Caco-2 (cell line): ENCODE measurements around the gene DARS1. TPM values are rescaled to one million over a fixed set of nuclear protein-coding genes. Genes with fewer than 3 reads are reported as not detected.

Experiments
- BruUV-seq: library from RNA; stranded (reverse); fragments of 400-500 nt; replicated peaks from 2 replicates; lab custom pipeline; 2021; lab: Mats Ljungman, UMichigan
- CTCF ChIA-PET: fragments of 300-600 bp; sonication (Branson Sonifier 250); formaldehyde crosslinking; loops from one replicate; lab custom pipeline; 2022; ENCODE audit warnings: antibody characterized with exemption; lab: Charles Lee
- POLR2A ChIA-PET: fragments of 300-600 bp; sonication (Branson Sonifier 250); formaldehyde crosslinking; loops from one replicate; lab custom pipeline; 2022; ENCODE audit warnings: antibody characterized with exemption; lab: Charles Lee
- DNase-seq, 2 experiments: peaks; one replicate each; pipeline versions ENCODE4 v3.0.0 to v3.0.0-alpha.2; 2020 to 2022
- H3K27me3 ChIP-seq: replicated peaks from 2 replicates; pipeline ENCODE4 v1.6.0; 2011; ENCODE audit warnings: low read length; ENCODE audit not compliant: control insufficient read depth, insufficient read depth
- H3K36me3 ChIP-seq: 2 replicates; pipeline ENCODE4 v1.5.1; 2011; ENCODE audit warnings: low read length; ENCODE audit not compliant: control insufficient read depth, insufficient read depth
- H3K4me1 ChIP-seq: fragments of 250-450 bp; sonication (Bioruptor Pico); 2 replicates; pipeline ENCODE4 v1.5.1; 2020; ENCODE audit warnings: mild to moderate bottlenecking
- H3K4me3 ChIP-seq: 2 replicates; pipeline ENCODE4 v1.5.1; 2011; ENCODE audit warnings: low read depth, mild to moderate bottlenecking, control low read depth, low read length
- H3K9me3 ChIP-seq: fragments of 250-450 bp; sonication (Bioruptor Pico); 2 replicates; pipeline ENCODE4 v1.5.1; 2020; ENCODE audit warnings: mild to moderate bottlenecking, moderate library complexity
- H3K27ac Mint-ChIP-seq: one replicate; pipeline ENCODE4 v1.8.0; 2022; ENCODE audit warnings: mixed read lengths; ENCODE audit not compliant: unreplicated experiment
- H3K27me3 Mint-ChIP-seq: one replicate; pipeline ENCODE4 v1.8.0; 2022; ENCODE audit warnings: mixed read lengths; ENCODE audit not compliant: insufficient read depth, unreplicated experiment
- H3K36me3 Mint-ChIP-seq: one replicate; pipeline ENCODE4 v1.8.0; 2022; ENCODE audit warnings: mild to moderate bottlenecking, mixed read lengths; ENCODE audit not compliant: insufficient read depth, unreplicated experiment
- H3K4me1 Mint-ChIP-seq: one replicate; pipeline ENCODE4 v1.8.0; 2022; ENCODE audit warnings: low read depth, mixed read lengths; ENCODE audit not compliant: unreplicated experiment
- H3K4me3 Mint-ChIP-seq: one replicate; pipeline ENCODE4 v1.8.0; 2022; ENCODE audit warnings: mild to moderate bottlenecking, moderate library complexity, mixed read lengths; ENCODE audit not compliant: unreplicated experiment
- H3K9me3 Mint-ChIP-seq: one replicate; pipeline ENCODE4 v1.8.0; 2022; ENCODE audit warnings: mixed read lengths; ENCODE audit not compliant: unreplicated experiment
- CTCF ChIP-seq, 2 experiments: fragments of 200-600 bp in 1 of 2; IDR thresholded peaks; 1 replicate in 1 of 2; 2 replicates in 1 of 2; pipeline versions ENCODE4 v1.5.1 to v1.8.0; 2011 to 2022; ENCODE audit warnings: antibody characterized with exemption in 1 of 2, control low read depth in 1 of 2, inconsistent platforms in 1 of 2, low read depth in 1 of 2, low read length in 1 of 2, mild to moderate bottlenecking in 1 of 2, moderate library complexity in 1 of 2; ENCODE audit not compliant: insufficient read depth in 1 of 2, severe bottlenecking in 1 of 2, unreplicated experiment in 1 of 2
- intact Hi-C: fragments of 100-400 bp; cut with micrococcal nuclease; formaldehyde crosslinking; loops from one replicate; pipeline ENCODE4 v1.10.0; 2022; ENCODE audit not compliant: unreplicated experiment
- total RNA-seq: library from RNA; stranded (reverse); gene quantifications from 2 replicates; pipeline ENCODE4 v1.2.3, GENCODE V29; 2022

DARS1 gene
- total RNA-seq, 1 experiment from 2014 or later = 90.9 TPM

- POLR2A ChIA-PET = no interaction called here
- CTCF ChIA-PET = no interaction called here
- no peaks in the 10 kb centered on the region for H3K27me3 Mint-ChIP-seq
Observed at GRCh38 chr2:136016427-136016826, 31.0 kb upstream of the DARS1 start.

GRCh38 chr2:136015699-136016098 is 30.3 kb upstream of the DARS1 start:
- intact Hi-C loops = no loop called here
- peaks cover 6% of the 10 kb centered on the region; the same call in 1 of the 2 replicates for H3K4me1 ChIP-seq
- H3K4me3 Mint-ChIP-seq = no peak overlapping the region
- BruUV-seq = no TSS peak
- H3K27me3 ChIP-seq = no peaks in the 10 kb centered on the region
- no peaks in the 10 kb centered on the region for H3K36me3 Mint-ChIP-seq
- no peak for DNase-seq
- H3K4me3 ChIP-seq = no peak overlapping the region
- H3K4me1 Mint-ChIP-seq = no peaks in the 10 kb centered on the region
- H3K9me3 ChIP-seq = no peaks in the 10 kb centered on the region
- ChIA-PET POLR2A (no interaction called here), CTCF (interaction anchor here (0.6 kb wide), 1 partner anchor 123 kb away, joined by 3 read pairs; no protein-coding TSS in a partner anchor)
- TF ChIP-seq CTCF (IDR thresholded peaks at IDR 0.05; ENCODE audit: insufficient read depth in 1 of 2, low read depth in 1 of 2, low read length in 1 of 2, severe bottlenecking in 1 of 2, unreplicated experiment in 1 of 2) = no peak
- H3K27me3 Mint-ChIP-seq = no peaks in the 10 kb centered on the region
- H3K9me3 Mint-ChIP-seq = no peaks in the 10 kb centered on the region
- H3K36me3 ChIP-seq = no peaks in the 10 kb centered on the region
- H3K27ac Mint-ChIP-seq = no peak overlapping the region

More at GRCh38 chr2:136016427-136016826, 31.0 kb upstream of the DARS1 start:
- Mint-ChIP-seq H3K4me1 (no peaks in the 10 kb centered on the region), H3K9me3 (no peaks in the 10 kb centered on the region), H3K4me3 (no peak overlapping the region), H3K36me3 (no peaks in the 10 kb centered on the region), H3K27ac (no peak overlapping the region)
- H3K9me3 ChIP-seq = no peaks in the 10 kb centered on the region
- H3K4me3 ChIP-seq = no peak overlapping the region
- intact Hi-C loops = no loop called here
- no peaks in the 10 kb centered on the region for H3K36me3 ChIP-seq
- TF ChIP-seq CTCF (IDR thresholded peaks at IDR 0.05; ENCODE audit: insufficient read depth in 1 of 2, low read depth in 1 of 2, low read length in 1 of 2, severe bottlenecking in 1 of 2, unreplicated experiment in 1 of 2) = no peak
- no TSS peak for BruUV-seq
- DNase-seq = no peak
- H3K4me1 ChIP-seq = no peaks in the 10 kb centered on the region
- H3K27me3 ChIP-seq = no peaks in the 10 kb centered on the region

GRCh38 chr2:136014411-136014810 is 29.0 kb upstream of the DARS1 start:
- DNase-seq = no peak
- intact Hi-C loops = no loop called here
- ChIA-PET POLR2A (no interaction called here), CTCF (interaction anchor here (0.6 kb wide), 1 partner anchor 133 kb away, joined by 3 read pairs; no protein-coding TSS in a partner anchor)
- H3K27ac Mint-ChIP-seq = no peak overlapping the region
- Histone ChIP-seq H3K36me3 (no peaks in the 10 kb centered on the region), H3K4me3 (no peak overlapping the region), H3K4me1 (peaks cover 6% of the 10 kb centered on the region; the same call in 1 of the 2 replicates), H3K9me3 (no peaks in the 10 kb centered on the region), H3K27me3 (no peaks in the 10 kb centered on the region)
- no peaks in the 10 kb centered on the region for H3K36me3 Mint-ChIP-seq
- H3K27me3 Mint-ChIP-seq = no peaks in the 10 kb centered on the region
- BruUV-seq = no TSS peak
- no peak for TF ChIP-seq CTCF (IDR thresholded peaks at IDR 0.05; ENCODE audit: insufficient read depth in 1 of 2, low read depth in 1 of 2, low read length in 1 of 2, severe bottlenecking in 1 of 2, unreplicated experiment in 1 of 2)
- no peaks in the 10 kb centered on the region for H3K4me1 Mint-ChIP-seq
- H3K4me3 Mint-ChIP-seq = no peak overlapping the region
- no peaks in the 10 kb centered on the region for H3K9me3 Mint-ChIP-seq
